Occipital lobe (tissue), 2 donors: ENCODE data around the gene LLCFC1. TPM values are rescaled to one million over a fixed set of nuclear protein-coding genes. Genes with fewer than 3 reads are reported as not detected.

Experiments used
- DNase-seq: peaks from one replicate; lab custom pipeline; 2025; lab: John Stamatoyannopoulos, UW
- total RNA-seq: library from RNA; depleted of rRNA; stranded (reverse); fragments of >200 nt; gene quantifications from one replicate; pipeline ENCODE4 v1.2.3, GENCODE V29; 2014

Gene LLCFC1
- total RNA-seq, 1 donor from 2014 or later: not detected

DNA sequence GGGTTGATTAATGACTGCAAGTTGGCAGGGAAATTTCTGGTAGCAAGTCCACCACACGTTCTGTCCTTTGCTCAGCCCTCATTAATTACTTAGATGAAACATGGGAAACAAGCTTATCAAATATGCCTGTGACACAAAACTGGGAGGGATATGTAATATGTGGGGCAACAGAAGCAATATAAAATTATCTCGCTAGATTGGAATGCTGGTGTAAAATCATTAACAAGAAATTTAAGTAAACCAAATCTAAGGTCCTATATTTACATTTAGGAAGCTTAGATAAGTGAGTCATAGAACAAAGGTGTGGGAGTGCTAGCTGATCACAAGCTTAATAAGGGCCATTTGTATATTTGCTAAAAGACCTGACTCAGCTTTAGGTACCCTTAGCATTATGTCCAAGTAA, 29.3 kb upstream of the LLCFC1 start:
- DNase-seq: no peak

DNA sequence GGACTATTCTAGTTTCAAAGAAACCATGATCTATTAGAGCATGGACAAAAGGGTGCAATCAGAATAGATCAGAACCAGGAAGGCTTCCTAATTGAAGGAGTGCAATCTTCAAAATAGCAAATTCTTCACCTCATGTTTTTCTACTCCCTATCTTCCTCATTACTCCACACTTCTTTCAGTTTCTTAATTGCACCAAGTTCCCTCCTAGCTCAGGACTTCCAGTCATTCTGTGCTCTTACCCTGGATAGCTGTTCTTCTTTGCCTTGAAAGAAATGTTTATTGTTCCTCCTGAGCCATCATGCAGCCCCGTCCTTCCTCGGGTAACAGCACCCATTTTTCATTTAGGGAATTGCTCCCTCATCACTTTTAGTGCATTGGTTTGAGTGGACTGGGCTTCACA, 28.8 kb upstream of the LLCFC1 start:
- DNase-seq: no peak

DNA sequence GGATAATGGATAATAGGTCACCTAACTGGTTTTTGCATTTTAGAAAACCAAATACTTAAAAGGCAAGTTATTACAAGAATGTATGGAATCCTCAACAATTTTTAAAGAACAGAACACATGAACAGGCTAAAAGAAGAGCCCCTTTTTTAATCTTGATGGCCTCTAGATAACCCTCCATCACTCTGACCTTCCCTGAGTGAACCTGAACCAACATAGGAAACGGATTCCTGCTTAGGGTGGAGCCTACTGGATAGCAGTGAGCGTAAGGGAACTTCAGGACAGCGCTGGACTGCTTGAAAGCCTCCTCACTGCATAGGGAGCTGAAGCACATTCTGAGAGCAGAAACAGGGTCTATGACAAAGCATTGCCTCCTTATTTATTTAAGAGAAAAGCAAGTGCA, 26.2 kb upstream of the LLCFC1 start:
- no peak for DNase-seq

DNA sequence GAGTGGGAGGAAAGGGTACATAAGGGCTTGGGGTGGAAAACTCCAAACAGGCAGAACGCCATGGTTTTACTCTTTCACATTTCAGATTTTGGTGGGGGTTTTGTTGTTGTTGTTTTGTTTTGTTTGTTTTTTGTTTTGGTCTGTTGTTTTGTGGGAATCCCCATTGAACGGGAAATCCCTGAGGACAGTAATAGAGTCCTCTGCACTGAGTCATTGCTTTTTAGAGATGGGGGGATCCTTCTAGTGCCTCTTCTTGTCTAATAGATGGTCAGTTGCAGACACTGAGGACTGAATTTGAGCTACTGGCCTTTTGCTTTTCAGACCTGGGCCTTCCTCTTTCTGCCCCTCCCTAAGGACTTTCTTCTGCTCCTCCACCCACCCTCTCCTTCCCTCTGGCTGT, 25.7 kb upstream of the LLCFC1 start:
- no peak for DNase-seq

DNA sequence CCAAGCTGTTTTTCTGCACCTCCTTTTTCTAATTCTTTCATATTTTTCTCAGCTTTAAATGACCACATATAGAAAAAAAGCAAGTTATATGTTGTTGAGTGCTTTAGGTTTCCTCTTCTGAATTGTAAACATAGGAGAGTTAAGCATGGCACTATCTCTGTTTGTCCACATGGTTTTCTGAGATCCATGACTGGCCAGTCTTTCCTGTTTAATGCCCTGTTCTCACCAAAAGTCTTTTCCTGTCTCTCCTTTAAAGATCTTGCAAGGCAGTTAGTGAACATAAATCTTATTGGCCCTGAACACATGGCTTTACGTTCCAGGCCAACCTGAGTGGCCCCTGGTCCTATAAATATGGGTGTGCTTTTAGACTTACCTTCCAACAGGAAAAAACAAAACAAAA, 25.2 kb upstream of the LLCFC1 start:
- no peak for DNase-seq

DNA sequence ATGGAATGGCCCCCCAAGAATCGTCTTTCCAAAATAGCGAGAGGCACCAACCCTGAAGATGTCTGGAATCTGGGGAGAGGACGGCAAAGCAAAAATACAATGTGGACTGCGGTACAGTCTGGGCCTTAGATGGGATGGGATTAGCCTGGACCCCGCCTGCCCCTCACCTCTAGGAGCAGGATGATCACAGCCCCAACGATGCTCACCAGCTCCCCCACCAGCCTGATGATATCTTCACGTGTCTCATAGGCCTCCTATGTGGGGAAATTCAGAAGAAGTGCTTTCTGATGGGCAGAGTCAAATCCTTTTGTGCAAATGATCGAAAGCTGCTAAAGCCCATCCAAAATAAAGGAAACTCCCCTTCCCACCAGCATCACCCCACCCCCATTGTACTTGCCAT, 24.0 kb upstream of the LLCFC1 start:
- no peak for DNase-seq

DNA sequence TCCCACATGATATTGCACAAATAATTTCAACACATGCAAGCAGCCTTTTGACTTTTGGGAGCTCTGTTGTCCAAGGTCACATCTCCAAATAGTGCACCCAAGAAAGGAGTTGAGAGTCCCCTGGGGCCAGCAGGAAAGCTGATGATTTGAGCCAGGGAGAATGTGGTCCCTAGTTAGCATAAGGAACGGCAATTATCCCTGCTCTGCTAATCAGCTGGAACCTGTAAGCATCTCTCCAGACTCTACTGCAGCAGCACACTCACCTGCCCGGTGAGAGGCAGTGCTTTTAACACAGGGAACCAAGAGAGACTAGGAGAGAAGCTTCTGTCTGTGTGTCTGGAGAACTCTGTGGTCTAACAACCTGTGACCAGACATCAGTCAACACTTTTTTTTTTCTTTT, 22.8 kb upstream of the LLCFC1 start:
- DNase-seq: no peak

DNA sequence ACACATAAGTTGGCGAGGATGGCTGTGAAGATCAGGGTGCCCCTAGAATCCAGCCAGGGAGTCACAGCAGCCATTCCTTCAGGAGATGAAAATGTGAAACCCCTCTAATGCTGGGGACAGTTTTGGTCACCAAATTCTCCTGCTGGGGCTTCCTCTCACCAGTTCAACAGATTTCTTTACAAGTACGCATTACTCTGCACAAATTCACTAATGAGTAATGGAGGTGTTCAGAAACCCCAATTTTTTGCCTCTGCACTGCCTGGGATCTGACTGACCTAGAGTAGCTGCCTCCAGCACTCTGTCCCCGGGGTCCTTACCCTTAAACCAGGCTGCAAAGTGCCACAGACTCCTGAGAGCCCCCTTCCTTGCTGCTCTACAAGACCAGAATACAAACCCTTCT, 21.8 kb upstream of the LLCFC1 start:
- DNase-seq: no peak

DNA sequence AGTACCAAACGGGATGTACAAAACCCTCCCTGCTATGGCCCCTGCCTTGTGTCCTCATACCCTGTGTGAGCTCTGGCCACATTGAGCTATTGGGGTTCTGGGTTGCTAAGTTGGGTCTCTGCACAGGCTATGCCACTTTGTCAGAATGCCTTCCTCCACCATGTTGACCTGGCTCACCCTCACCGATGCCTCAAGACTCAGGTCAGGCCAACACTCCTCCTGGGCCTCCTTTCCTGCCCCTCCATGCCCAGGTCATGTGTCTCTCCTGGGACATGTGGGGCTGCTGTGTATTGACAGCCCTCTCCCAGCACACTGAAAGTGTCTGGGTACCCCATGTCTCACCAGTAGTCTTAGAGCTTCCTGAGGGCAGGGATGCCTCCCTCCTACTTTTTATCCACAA, 20.4 kb upstream of the LLCFC1 start:
- DNase-seq: no peak

DNA sequence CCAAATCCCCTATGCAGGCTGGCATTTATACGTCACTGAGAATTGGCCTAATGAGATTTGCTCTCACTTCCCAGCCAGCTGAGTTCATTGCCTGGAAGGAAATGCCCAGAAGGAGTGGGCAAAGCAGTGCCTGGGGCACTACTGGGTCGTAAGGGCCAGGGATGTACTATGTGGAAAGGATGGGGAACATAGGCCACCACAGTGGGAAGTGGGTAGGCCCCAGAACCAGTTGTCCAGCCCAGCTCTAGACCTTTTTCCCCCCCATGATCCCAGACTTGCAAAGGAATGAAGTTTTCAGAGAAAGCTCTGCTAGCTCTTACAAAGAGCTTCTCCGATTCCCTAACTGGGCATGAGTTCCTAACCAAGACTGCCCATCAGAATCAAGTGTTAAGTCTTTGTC, 19.6 kb upstream of the LLCFC1 start:
- no peak for DNase-seq

DNA sequence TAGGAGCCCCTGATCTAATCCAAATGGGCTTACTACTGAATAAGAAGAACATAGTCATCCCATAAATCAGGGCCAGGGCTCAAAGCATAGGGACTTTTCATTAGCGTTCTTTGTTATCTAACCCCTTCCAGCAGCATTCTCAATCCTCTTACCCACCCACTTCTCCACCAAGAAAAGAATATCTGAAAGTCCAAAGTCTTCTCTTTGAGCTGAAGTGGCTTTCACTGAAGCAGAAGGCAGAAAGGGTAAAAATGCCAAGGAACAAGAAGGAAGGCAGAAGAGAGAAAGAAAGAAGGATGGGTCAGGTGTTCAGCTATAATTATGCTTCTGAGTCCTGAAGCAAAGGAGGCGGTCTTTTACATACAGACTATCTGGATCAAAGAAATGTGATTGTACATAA, 15.9 kb upstream of the LLCFC1 start:
- no peak for DNase-seq

DNA sequence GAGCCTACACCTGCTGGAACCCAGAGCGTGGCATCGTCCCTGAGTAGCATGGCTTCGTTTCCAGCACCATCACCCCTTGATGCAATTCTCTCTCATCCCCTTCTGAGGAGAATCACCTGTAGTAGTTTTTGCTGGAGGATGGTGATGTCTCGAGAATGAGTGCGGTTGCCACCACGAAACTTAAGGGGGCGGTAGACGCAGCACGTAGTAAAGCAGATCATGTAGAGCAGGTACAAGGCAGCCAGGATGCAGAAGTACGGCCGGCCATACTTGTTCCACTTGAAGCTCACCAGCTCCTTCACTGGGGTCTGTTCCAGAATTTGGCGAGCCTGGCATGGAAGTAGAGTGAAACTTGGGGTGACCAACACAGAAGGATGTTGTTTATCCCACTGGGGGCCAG, 13.9 kb upstream of the LLCFC1 start:
- DNase-seq: no peak

DNA sequence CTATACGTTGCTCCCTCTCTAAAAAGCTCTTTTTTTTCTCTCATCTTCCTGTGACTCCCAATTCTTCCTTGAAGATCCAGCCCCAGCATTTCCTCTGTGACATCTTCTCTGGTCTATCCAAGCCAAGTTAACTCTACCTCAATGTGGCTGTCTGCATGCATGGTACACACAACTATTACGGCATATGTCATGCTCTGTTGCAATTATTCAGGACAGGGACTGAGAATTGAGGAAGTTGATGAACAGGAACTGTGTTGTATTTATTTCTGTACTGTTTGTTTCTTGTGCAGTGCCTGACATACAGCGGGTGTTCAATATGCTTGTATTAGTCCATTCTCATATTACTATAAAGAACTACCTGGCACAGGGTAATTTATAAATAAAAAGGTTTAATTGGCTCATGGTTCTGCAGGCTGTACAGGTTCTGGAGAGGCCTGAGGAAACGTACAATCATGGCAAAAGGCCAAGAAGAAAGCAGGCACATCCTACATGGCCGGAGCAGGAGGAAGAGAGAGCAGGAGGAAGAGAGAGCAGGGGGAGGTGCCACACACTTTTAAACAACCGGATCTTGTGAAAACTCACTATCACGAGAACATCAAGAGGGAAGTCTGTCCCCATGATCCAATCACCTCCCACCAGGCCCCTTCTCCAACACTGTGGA, 12.1 kb upstream of the LLCFC1 start:
- no peak for DNase-seq

DNA sequence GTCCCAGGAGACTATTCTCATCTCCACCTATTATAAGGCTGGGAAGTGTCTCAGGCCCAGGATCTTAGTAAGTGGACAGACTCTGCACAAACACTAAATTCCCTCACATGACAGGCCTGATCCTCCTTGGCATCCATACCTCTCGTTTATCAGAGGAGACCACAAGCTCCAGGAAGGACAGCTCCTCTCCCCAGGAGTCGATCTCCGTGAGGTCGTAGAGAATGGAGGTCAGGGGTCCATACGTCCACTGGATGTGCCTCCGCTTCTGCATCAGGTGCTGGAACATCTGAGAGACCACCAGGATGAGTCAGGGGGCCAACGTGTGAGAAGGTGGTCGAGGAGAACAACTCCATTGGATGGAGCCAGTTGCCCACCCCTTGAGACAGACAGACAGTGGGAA, 11.3 kb upstream of the LLCFC1 start:
- no peak for DNase-seq

DNA sequence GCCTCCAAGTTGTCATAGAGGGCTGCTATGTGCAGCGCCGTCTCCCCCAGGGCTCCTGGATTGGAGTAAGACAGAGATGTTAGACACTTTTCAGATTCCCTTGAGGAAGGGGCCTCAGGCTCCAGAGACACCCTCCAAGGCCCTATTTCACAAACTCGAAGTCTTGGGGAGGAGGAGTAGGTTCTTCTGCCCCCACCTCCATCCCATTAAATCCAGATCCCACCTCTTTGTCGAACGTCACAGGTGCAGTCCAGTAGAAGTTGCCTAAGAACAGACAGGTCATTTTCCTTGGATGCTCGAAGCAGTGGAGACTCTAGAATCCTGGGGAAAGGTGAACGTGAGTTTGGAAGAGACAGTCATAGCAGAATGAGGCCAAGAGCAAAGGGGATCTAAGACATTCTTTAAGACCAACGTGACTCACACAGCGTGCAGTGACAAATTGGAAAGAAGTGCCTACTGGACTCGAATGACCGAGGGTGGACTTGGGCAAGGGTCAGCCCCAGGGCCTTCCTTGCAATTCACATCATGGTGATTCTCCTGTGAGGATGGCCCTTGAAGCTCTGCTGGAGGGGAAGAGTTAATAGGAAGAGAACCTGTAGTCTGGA, 9.1 kb upstream of the LLCFC1 start:
- DNase-seq: no peak

DNA sequence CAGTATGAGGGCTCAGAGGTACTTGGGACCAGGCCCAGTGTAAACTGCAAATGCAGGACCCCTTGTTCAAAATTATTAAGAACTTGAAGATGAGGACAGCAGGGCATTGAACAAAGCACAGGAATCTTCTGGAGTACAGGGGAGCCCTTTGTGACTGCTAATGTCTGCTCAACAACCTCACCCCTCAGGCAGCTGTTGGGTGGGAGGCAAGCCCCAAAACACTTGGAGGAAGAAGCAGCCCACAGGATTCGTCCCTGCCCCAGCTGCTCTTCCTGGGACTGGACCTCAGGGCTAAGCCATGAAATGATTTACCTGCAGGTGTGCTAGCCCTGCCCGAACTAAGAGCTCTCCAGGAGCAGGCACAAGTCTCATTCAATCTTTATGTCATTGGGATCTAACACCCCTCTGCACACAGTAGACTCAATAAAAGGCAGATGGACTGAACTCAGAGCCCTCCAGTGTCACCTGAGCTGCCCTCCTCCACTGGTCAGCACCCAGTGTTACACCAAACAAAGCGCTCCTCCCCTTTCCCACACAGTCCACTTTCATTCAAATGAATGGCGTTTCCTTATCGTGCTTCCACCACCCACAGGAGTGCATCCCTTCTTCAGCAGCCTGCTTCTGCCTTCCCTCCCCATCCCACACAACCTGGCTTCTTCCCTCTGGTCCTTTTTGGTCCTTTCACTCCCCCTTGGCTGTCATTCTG, 6.7 kb upstream of the LLCFC1 start:
- no peak for DNase-seq

DNA sequence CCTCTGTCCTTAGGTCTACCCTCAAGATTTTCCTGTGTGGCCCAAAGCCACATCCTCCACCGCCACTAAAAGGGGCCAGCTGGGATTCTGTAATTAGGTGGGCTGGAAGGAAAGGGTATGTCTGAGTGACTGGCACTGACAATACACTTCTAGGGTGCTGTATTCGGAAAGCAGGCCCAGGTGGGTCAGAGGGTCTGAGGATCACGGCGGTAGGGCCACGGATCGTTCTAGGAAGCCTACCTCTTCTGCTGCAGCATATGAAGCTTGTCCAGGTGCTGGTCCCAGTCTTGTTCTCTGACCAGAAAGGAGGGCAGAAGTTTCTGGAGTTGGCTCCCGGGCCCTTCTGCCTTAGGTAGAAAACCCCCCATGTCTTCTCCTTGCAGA, 6.2 kb upstream of the LLCFC1 start:
- no peak for DNase-seq

DNA sequence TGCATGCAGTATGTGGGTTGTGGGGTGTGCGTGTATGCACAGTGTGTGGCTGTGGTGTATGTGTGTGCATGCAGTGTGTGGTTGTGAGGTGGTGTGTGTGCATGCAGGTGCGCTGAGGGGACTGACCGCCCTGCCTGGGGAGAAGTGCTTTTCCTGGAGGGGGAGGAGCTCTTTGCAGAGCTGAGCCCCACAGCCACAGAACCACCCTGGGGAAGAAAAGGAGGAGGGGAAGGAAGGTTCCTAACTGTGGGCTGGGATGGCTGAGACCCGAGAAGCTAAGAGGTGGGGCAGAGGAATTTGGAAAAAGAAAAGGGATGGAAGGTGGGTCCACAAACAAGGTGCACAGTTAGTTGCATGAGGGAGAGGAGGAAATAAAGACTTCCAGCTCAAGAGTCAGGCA, 5.7 kb upstream of the LLCFC1 start, which contains the start of gene TRPV5:
Gene TRPV5 (minus strand): TSS at position 123 of the 400 bp plus-strand sequence. CDS start 287 bp downstream, outside the sequence.
- DNase-seq: no peak

DNA sequence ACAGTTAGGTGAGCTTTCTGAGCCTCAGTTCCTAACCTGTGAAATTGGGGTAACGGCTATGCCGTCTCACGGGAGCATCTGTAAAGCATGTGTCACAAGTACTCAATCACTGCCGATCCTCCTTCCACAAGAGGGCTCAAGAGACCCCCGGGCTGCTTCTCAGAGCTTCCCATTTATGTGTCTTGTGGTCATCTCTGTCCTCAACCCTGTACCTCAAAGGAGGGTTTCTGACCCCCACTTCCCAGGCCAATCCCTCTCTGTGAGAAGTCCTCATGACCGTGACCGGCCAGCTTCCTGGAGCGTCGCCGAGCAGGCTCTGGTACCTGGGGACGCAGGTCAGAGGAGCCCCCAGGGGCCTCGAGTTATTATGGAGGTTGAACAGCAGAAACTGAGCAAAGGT, 5.2 kb upstream of the LLCFC1 start:
- no peak for DNase-seq

DNA sequence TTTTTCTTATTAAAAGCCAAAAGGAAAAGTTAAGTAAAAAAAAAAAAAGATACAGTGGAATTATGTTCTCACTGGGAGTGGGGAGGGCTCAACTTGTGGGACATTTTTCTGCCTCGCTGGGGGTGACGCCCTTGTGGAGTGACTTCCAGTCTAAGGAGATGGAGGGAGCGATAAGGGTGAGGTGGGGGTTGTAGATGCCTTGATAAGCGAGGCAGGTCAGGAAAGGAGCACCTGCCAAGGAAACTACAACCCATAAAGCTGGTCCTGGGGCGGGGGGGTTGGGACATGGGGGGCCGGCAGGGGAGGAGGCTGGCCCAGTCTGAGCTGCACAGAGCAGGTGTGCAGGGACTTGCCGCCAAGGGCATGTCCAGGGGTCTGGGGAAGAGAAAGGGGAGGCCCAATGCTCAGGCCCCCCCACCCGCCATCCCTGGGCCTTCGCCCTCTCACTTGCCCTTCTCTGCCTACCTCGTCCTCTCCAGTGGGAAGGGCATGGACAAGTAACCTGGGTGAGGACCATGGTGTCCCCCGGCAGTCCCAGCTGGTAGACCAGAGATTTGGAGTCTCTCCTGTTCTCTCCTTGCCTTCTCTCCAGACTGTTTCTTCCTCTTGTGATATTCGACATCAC, 3.2 kb upstream of the LLCFC1 start:
- DNase-seq: no peak

DNA sequence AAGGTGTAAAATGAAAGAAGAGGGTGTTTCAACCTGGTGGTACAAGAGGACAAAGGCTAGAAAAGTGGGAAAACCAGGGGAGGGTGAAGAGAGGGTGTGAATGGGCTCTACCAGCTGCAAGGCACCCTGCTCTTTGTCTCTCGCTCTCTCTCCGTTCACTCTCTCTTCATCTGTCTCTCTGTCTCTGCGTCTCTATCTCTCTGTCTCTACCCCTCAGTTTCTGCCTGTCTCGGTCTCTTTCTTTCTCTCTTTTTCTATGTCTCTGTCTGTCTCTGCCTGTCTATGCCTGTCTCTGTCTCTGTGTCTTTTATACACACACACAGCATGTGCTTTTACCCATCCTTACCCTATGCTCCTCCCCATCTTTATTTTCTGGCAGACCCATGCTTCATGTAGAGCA, 673 bp upstream of the LLCFC1 start:
- DNase-seq: no peak

DNA sequence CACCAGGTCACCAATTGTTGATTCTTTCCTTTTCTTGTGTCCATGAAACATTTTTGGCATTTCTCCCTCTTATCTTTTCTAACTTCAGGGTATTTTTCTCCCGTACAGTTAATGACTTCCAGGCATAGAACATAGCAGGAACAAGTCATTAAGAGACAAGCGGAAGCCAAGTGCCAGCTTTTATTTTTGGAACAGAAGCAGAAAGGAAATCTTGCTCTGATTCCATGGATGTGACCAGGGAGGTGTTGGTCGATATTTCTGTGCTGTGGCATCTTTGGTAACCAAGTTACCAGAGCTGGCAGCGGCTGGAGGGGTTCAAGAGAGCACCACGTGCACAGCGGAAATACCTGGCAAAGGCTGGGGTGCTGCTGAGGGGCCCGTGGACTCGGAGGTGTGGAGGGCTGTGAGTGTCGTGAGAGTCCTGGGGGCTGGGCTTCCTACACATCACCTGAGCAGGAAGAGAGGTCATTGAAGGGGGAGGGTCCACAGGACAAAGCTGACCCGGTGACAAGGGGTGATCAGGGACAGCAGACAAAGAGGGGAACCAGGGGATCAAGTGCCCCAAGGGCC, 1.8 kb downstream of the LLCFC1 start:
- no peak for DNase-seq
